ENCODE results near the gene RGL3.

GRCh38 chr19:11457115-11457514 lies 38.0 kb upstream of the RGL3 start:
- TF ChIP-seq POLR2A (IDR thresholded peaks at IDR 0.05) (no peak), POLR2AphosphoS5 (IDR thresholded peaks at IDR 0.05) (no peak), CTCF (IDR thresholded peaks at IDR 0.05) (no peak)

Measured in breast epithelium (tissue), 3 donors.